Fibroblast of skin of left biceps (primary cell): ENCODE data around the gene TOX3.

Experiments
- DNase-seq, 2 experiments: peaks; one replicate each; pipeline ENCODE4 v3.0.0-alpha.2; 2013; ENCODE audit warnings: low read depth in 2 of 2

Gene TOX3

GRCh38 chr16:52398021-52398420 is 148.9 kb downstream of the TOX3 start:
- no peak for DNase-seq

- DNase-seq = no peak
Observed at GRCh38 chr16:52393448-52393847, 153.5 kb downstream of the TOX3 start.

GRCh38 chr16:52389045-52389444 is 157.9 kb downstream of the TOX3 start:
- no peak for DNase-seq
